VCaP (cell line): Measurements from ENCODE around the gene DENND1A.

Source experiments
- H3K27ac ChIP-seq: fragments of 450-650 bp; 2 replicates; pipeline ENCODE4 v1.5.1; 2017
- TF ChIP-seq, protein P1 (sequence below): fragments of 450-650 bp; conservative IDR thresholded peaks from 2 replicates; pipeline ENCODE4 v1.5.1; 2017; ENCODE audit warnings: mild to moderate bottlenecking, moderate library complexity

Gene DENND1A

DNA sequence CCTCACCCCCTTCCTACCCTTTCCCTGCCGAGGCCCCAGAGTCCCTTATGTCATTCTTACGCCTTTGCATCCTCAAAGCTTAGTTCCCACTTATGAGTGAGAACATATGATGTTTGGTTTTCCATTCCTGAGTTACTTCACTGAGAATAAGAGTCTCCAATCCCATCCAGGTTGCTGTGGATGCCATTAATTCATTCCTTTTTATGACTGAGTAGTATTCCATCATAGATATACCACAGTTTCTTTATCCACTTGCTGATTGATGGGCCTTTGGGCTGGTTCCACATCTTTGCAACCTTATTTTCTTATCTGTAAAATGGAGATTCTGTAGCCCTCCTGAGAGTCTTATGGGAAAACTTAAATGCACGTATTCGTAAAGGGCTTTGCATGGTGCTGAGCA, 537.1 kb downstream of the DENND1A start:
- no peak overlapping the region for H3K27ac ChIP-seq
- TF ChIP-seq, protein P1, sequence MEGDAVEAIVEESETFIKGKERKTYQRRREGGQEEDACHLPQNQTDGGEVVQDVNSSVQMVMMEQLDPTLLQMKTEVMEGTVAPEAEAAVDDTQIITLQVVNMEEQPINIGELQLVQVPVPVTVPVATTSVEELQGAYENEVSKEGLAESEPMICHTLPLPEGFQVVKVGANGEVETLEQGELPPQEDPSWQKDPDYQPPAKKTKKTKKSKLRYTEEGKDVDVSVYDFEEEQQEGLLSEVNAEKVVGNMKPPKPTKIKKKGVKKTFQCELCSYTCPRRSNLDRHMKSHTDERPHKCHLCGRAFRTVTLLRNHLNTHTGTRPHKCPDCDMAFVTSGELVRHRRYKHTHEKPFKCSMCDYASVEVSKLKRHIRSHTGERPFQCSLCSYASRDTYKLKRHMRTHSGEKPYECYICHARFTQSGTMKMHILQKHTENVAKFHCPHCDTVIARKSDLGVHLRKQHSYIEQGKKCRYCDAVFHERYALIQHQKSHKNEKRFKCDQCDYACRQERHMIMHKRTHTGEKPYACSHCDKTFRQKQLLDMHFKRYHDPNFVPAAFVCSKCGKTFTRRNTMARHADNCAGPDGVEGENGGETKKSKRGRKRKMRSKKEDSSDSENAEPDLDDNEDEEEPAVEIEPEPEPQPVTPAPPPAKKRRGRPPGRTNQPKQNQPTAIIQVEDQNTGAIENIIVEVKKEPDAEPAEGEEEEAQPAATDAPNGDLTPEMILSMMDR, result no peak

DNA sequence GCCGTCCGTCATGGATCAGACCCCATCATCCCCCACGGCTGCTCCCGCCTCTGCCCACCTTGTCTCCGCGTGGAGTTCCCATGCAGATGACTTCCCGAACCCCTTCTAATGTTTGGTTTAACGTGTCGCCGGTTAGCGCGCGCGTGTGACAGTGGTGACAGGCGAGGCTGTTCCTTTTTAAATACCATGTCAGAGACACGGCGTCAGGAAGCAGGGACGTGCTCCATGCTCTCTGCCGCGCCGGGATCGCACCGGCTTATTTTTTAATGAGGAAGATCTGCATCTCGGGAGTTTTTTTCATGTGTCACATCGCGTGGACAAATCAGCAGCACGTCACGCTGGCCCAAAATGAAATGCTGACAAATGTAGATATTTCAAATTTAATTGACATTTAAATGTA, 538.0 kb downstream of the DENND1A start:
- peak overlapping the region; percentile 13; the same call in 1 of the 2 replicates for H3K27ac ChIP-seq
- TF ChIP-seq, protein P1, result no peak

DNA sequence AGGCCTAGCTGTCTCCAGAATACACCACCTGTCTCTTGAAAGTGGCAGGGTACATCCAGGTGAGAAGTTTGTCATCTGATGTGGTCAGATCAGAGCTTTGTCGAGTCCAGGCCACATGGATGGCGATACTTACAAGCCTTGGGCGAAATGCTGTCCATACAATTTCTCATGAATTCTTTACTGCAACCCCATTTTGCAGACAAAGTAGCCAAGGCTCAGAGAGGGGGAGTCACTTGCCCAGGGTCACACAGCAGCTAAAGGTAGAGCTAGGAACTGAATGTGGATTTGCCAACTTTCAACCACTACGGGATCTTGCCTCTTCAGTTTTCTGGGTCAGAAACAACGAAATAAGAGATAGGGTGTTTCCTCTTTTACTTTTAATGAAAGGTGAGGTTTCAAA, 538.7 kb downstream of the DENND1A start:
- TF ChIP-seq, protein P1, result no peak
- H3K27ac ChIP-seq, result no peak overlapping the region

DNA sequence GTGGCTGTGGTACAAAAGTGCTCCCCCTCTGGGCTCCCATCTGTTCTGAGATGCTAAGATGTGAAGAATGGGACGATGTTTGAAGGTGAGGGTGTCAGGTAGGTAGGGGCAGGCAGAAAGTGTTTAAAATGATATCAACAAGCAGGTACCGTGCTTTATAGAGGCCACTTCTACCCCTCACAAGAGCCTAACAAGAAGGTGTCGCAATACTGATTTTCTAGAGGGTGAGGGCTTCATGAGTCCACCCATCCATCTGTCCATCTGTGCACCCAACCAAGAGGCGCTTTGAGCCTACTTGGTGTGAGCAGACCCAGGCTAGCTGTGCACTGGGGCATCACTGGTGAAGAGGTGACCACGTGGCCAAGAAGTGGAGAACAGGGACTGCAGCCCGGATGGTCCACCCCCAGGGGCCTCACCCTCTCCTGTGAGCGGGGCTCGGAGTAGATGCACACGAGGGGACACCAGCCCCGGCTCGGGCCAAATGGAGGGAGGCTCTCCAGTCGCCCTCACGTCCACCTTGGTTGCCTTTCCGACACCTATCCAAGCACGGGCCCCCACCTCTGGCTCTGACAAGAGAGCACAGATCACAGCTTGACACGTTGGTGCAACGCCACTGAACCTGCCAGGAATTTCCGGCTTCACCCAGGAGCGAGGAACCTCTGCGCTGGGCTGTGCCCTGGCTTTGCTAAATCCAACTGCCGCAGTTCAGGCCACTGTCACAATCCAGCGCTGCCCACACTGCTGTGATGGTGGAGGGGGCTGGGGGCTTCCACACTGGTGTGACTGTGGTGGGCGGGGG, 539.4 kb downstream of the DENND1A start:
- TF ChIP-seq, protein P1, result no peak
- no peak overlapping the region for H3K27ac ChIP-seq

DNA sequence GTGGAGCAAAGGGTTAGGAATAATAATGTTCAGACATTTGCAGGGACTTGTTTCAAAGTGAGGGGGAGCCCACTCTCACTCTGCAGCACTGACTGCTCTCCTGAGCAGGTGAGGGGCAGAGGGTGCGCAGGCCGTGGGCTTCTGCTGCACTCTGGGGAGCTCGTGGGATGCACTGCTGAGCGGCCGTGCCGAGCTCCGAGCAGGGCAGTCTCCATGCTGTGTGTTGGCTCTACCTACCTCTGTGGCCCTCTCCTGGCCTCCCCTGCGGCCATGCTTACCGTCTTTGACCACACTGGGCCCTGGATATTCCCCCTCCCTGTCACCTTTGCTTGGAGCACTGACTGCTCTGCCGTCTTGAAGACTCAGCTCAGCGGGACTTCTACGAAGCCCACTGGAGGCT, 540.2 kb downstream of the DENND1A start:
- no peak overlapping the region for H3K27ac ChIP-seq

DNA sequence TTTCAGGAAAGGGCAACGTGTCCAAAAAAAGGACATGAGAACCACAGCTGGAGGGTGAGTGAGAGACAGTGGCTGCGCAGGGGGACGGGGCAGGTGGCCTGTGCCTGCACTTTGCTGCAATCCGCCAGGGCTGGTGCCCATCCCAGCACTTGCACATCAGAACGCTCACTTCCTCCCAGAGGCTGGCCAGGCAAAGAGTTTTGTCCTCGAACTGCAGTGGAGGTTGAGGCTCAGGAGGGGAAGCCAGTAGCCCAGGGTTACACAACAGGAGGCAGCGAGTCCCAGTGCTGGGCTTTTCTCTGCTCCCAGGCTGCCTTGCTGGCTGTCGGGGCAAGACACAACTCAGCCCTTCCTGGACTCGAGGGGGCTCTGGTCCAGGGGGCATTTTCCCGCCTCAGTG, 540.9 kb downstream of the DENND1A start:
- TF ChIP-seq, protein P1, result no peak
- no peak overlapping the region for H3K27ac ChIP-seq

More for the DNA sequence above, 540.2 kb downstream of the DENND1A start:
- TF ChIP-seq, protein P1, result no peak

DNA sequence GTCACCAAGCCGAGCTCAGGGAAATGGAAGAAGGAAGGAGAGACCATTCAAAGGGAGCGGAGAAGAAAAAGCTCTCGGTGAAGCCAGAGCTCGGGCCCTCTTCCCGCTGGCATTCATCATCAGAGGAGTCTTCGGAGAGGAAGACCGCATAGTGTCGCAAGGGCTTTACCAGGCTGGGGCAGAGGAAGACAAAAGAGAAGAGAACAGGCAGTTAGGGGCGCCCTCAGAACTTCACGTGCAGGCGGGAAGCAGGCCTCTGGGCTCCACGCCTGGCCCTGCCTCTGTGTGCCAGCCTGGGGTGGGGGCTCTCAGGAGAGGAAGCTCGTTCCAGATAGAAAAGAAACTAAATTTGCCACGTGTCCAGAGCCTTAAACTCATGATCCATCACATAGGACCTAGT, 542.2 kb downstream of the DENND1A start:
- TF ChIP-seq, protein P1, result no peak
- H3K27ac ChIP-seq, result no peak overlapping the region
